GM21737 (cell line): ENCODE data around the gene SPOP.
"Not testable (repeated sequence)": the region's sequence is repeated elsewhere in the genome, so short reads cannot be mapped to it uniquely, and the experiment has no call there.

ENCODE experiments used
- ATAC-seq: cut with Tn5 transposase; IDR thresholded peaks from one replicate; pipeline ENCODE4 v1.9.1; 2021; ENCODE audit warnings: mild to moderate bottlenecking, moderate library complexity; ENCODE audit not compliant: unreplicated experiment

Gene SPOP

GRCh38 chr17:49659661-49660382 lies 18.1 kb downstream of the SPOP start:
- ATAC-seq, result no peak

- no peak for ATAC-seq
These were observed 21.6 kb downstream of the SPOP start for GRCh38 chr17:49656247-49656646.

GRCh38 chr17:49647256-49647585 lies 30.7 kb downstream of the SPOP start:
- no peak for ATAC-seq

DNA sequence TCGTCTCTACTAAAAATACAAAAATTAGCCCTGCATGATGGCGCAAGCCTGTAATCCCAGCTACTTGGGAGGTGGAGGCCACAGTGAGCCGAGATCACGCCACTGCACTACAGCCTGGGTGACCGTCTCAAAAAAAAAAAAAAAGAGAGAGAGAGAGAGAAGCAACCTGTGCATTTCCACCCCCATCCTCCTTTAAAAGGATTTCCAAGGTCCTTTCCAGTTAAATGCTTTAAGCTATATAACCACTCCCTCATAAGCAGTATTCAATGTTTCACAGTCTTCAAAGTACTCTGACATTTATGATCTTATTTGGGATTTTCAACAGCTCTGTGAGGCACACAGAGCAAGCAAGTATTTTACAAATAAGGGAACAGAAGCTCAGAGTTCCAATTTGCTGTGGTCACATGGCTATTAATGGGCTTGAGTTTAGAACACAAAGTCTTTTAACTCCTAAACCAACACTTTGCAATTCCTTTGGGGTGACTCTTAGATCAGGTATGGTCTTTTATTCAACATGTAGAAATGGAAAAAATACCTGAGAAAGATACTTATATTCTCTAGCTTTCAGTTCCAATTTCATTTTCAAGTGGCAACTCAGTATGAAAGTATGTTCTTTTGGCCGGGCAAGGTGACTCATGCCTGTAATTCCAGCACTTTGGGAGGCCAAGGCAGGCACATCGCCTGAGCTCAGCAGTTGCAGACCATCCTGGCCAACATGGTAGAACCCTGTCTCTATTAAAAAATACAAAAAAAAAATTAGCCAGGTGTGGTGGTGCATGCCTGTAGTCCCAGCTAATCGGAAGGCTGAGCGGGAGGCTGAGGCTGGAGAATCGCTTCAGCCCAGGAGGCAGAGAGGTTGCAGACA lies 31.3 kb downstream of the SPOP start:
- ATAC-seq, result no peak

DNA sequence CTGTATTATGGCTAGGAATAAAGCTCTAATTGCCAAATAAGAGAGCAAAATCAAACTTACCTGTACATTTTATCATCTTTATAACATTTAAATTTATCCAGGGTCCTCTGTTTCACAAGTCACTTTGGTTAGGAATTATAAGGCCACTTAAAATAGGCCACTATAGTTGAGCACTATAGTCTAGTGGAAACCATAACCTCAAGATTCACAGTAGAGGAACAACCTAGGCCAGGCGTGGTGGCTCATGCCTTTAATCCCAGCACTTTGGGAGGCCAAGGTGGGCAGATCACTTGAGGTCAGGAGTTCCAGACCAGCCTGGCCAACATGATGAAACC lies 31.9 kb downstream of the SPOP start:
- ATAC-seq, result not testable (repeated sequence)

- no peak for ATAC-seq
These were observed 32.2 kb downstream of the SPOP start for GRCh38 chr17:49645654-49646053.

DNA sequence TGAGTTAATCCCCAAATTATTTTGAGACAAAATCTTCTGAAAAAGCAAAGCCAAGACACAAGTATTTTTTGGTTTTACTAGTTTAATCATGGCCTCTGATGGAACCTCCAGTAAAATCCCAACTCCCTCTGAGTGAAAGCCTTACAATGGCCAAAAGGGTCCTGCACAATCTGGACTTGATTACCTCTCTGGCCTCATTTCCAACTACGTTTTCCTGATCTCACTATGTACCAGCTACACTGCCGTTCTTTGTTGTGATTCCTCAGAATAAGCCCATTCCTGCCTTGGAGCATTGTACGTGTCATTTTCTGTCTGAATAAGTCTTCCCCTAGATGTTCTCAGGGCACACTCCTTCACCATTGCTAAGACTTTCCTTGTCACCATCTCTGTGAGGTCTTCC lies 37.3 kb downstream of the SPOP start:
- ATAC-seq, result no peak

GRCh38 chr17:49638818-49639217 lies 39.1 kb downstream of the SPOP start:
- no peak for ATAC-seq

DNA sequence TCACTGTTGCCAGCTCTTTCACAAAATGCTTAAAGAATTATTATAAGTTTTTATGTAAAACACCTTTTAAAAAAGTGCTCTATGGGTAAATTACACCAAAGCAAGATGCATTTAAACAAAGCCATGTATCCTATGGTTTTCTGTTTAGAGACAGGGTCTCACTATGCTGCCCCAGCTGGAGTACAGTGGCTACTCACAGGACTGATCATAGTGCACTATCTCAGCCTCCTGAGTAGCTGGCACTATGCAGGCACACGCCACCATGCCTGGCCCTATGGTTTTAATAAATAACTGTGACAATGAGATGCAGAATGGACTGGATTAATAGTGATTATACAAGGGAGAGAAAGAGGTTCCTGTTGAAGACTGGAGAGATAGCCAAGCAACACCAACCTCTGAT lies 40.2 kb downstream of the SPOP start:
- no peak for ATAC-seq

DNA sequence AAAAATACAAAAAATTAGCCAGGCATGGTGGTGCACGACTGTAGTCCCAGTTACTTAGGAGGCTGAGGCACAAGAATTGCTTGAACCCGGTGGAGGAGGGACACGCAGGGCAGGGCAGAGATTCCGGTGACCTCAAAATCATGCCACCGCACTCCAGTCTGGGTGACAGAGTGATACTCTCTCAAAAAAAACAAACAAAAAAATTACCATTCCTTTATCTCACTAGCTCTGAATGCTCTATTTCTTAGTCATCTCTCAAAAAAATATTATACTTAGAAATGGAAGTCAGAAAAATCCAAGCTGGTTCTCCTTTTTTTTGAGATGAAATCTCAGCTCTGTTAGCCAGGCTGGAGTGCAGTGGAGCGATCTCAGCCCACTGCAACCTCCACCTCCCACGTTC lies 40.8 kb downstream of the SPOP start:
- no peak for ATAC-seq

DNA sequence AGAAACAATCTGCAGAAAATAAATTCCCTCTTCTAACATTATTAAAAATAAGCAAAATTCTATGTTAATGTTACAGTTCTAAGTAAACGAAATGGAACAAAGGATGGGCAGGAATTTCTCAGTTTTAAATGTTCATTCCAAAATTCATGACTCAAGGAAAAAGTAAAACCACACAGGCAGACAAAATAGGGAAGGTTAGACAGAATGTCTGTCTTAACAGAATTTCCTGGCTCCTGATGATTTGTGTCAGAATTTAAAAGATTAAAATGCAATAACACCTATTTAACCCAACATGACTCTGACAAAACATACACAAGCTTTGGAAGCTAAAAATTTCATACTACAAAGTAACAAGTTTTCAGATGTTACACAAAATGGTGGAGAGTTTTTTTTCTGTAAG lies 42.8 kb downstream of the SPOP start:
- ATAC-seq, result no peak

DNA sequence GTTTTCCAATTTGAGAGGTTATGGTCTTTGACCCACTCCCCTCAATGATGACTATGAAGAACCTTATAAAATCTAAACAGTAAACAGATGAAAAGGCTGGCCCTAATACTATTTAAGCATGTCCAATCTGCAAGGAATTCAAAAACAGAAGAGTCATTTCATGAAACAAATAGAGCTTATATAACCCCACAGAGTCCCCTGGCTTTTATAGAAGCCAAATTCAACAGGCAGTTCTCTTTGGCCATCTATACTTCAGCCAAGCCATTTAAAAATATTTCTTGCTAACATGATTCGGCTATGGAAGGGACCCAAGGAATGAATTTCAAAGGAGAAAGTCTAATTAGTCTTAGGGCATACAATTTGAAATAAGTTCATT lies 43.4 kb downstream of the SPOP start:
- no peak for ATAC-seq

DNA sequence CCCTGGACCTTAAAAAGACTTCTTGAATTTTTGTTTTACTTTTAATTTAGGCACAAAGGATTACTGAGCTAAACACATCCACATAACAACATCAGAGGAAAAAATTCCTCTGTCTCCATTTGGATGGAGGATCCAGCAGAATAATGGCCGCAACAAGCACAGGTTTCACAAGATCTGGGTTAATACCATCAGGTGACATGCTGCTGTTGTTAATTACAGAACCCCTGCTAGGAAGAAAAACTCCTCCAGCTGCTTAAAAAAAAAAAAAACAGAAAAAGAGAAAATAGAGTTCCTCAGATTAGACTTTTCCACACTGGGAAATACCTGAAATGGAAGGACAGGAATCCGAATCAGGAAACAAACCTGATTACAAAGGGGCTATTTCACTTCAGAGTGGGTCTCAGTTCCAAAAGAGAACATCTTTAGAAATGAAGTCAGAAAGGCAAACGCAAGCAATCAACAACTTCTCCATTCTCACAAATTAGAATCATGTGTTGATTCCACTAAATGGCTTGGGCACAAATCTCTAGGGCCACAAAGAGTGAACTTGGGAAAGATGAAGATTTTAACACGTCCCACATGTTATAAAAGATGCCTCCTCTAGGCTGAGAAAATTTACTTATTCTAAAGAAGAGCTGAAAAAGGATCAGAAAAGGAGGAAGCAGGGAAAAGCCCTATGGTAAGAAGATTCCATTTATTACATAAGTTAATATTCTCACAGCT lies 44.0 kb downstream of the SPOP start:
- ATAC-seq, result no peak

- no peak for ATAC-seq
These were observed 44.6 kb downstream of the SPOP start for GRCh38 chr17:49633250-49633649.

DNA sequence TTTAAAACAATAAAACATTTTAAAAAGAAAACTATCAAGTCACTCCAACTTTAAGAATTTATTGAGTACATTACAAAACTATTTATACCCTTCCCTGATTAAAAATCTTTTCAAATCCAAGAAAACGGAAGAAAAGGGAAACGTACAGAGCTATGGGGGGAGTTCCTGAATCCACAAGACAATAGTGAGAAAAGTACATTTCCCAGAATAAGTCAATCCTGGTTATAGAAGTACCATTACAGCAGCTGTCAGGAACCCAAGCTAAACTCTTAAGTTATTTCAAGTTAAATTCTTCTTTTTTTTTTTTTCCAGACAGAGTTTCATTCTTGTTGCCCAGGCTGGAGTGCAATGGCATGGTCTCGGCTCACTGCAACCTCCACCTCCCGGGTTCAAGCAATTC lies 45.7 kb downstream of the SPOP start:
- ATAC-seq, result no peak

DNA sequence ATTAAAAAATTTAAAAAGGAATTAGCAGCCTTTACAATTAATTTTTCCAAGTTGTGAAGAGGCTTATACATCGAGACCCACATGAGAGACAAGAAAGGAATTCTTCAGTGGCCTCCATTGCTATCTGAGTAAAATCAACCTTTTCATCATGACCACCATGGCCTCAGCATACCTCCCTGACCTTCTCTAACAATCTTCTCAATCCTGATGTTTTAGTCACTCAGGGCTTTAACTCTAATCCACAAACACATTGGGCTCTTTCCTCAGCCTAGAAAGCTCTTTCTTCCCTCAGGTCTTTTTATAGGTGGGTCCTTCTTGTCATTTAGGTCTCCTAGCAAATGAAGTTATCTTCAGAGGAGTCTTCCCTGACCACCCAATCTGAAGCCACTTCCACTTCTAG lies 46.4 kb downstream of the SPOP start:
- no peak for ATAC-seq

- ATAC-seq, result no peak
These were observed 47.6 kb downstream of the SPOP start for GRCh38 chr17:49630113-49630900.

- no peak for ATAC-seq
These were observed 48.5 kb downstream of the SPOP start for GRCh38 chr17:49629447-49629846.

- no peak for ATAC-seq
These were observed 53.0 kb downstream of the SPOP start for GRCh38 chr17:49624896-49625295.

DNA sequence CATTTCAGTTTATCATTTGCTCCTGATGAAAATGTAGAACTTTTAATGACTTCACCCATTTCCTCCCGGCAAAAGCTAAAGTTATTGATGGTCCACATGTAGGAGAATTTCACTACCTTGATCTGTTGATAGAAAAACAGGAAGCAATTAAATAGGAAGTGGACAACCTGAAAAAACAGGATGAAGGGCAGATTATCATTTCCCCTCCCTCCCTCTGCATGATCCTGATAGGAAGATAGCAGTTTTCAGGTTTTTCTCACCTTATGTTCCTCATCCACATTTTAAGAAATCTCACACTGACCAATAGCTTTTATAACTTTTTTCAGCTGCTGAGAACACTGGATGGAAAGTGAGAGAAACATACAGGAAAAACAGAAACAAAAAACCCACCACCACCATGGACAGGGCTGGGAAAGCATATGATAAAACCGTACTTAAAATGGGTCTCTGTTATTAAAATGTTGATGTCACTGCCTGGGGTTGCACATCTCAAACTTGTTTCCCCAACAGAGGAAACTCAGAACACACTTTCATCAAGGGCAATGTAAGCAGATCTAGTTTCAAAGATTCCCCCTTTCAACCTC lies 55.9 kb downstream of the SPOP start:
- no peak for ATAC-seq

- no peak for ATAC-seq
These were observed 56.5 kb downstream of the SPOP start for GRCh38 chr17:49621420-49621819.
